Lower lobe of right lung (tissue), 2 donors: ENCODE results near the gene CD300A. TPM values are rescaled to one million over a fixed set of nuclear protein-coding genes. Genes with fewer than 3 reads are reported as not detected.

ENCODE experiments used
- ATAC-seq, 2 donors: fragments of 200-7000 bp; cut with Tn5 transposase; one replicate each; pipeline ENCODE4 v1.9.1; 2020 to 2022; ENCODE audit warnings: mild to moderate bottlenecking in 2 of 2, moderate library complexity in 2 of 2
- DNase-seq: peaks from one replicate; pipeline ENCODE4 v3.0.0-alpha.2; 2020
- H3K27ac ChIP-seq: fragments of 200-600 bp; one replicate; pipeline ENCODE4 v1.8.0; 2022
- H3K27me3 ChIP-seq: fragments of 200-600 bp; one replicate; pipeline ENCODE4 v1.8.0; 2022; ENCODE audit warnings: low read depth
- H3K36me3 ChIP-seq: fragments of 200-600 bp; one replicate; pipeline ENCODE4 v1.8.0; 2022; ENCODE audit warnings: mild to moderate bottlenecking
- H3K4me1 ChIP-seq: fragments of 200-600 bp; one replicate; pipeline ENCODE4 v1.8.0; 2022
- H3K4me3 ChIP-seq: fragments of 200-600 bp; one replicate; pipeline ENCODE4 v1.8.0; 2022; ENCODE audit warnings: mild to moderate bottlenecking
- H3K9me3 ChIP-seq: fragments of 200-600 bp; one replicate; pipeline ENCODE4 v1.8.0; 2022
- intact Hi-C: fragments of 100-400 bp; cut with DNase I; formaldehyde crosslinking; loops from one replicate; pipeline ENCODE4 v1.11.0; 2022
- total RNA-seq: library from RNA; stranded (reverse); fragmentation: NEBNext Ultra II Directional; extraction: Animal tissue kit (Norgen Biotek cat#: 25700); gene quantifications from one replicate; pipeline ENCODE4 v1.2.1, GENCODE V29; 2021
- TF ChIP-seq, protein P1 (sequence below): fragments of 200-600 bp; IDR thresholded peaks from one replicate; pipeline ENCODE4 v1.8.0; 2022; ENCODE audit warnings: antibody characterized with exemption, mild to moderate bottlenecking
- donor health status: DM: no; HTN: yes; CAD: no; lungs with severe emphysema.

The CD300A gene
- total RNA-seq, 1 donor from 2014 or later, result 27.8 TPM

DNA sequence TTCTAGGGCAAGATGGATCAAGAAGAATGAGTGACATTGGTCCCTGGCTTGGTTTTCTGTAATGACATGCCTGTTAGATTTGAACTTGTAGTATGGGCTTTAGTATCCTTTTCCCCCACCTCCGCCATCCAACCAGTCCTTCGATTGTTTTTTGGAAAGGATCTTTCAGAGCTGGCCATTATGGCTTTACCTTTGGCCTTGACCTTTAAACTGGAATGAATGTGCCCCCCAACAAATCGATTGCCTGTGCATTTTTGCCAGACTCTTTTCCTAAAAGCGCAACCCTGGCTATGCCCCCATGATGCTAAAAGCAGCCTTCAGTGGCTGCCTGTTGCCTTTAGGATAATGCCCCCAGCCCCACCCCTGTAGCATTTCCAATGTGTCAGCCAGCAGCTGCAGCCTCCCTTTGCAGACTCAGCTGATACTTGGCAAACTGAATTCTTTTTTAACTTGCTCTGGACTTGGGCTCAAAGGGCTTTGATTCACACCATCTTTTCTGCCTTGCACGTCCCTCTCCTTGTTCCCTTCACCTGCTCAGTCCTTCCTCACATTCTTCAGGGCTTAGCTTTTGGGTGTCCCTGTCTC, 30.6 kb upstream of the CD300A start:
- H3K4me1 ChIP-seq, result peaks cover 32% of the 10 kb centered on the region
- H3K36me3 ChIP-seq, result peaks cover 13% of the 10 kb centered on the region
- no peak overlapping the region for H3K4me3 ChIP-seq
- H3K9me3 ChIP-seq, result peaks cover 11% of the 10 kb centered on the region
- H3K27ac ChIP-seq, result no peak overlapping the region
- intact Hi-C loops, result no loop called here
- TF ChIP-seq, protein P1, sequence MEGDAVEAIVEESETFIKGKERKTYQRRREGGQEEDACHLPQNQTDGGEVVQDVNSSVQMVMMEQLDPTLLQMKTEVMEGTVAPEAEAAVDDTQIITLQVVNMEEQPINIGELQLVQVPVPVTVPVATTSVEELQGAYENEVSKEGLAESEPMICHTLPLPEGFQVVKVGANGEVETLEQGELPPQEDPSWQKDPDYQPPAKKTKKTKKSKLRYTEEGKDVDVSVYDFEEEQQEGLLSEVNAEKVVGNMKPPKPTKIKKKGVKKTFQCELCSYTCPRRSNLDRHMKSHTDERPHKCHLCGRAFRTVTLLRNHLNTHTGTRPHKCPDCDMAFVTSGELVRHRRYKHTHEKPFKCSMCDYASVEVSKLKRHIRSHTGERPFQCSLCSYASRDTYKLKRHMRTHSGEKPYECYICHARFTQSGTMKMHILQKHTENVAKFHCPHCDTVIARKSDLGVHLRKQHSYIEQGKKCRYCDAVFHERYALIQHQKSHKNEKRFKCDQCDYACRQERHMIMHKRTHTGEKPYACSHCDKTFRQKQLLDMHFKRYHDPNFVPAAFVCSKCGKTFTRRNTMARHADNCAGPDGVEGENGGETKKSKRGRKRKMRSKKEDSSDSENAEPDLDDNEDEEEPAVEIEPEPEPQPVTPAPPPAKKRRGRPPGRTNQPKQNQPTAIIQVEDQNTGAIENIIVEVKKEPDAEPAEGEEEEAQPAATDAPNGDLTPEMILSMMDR, result no peak
- DNase-seq (no peak), ATAC-seq (no peak)
- H3K27me3 ChIP-seq, result peaks cover 25% of the 10 kb centered on the region

DNA sequence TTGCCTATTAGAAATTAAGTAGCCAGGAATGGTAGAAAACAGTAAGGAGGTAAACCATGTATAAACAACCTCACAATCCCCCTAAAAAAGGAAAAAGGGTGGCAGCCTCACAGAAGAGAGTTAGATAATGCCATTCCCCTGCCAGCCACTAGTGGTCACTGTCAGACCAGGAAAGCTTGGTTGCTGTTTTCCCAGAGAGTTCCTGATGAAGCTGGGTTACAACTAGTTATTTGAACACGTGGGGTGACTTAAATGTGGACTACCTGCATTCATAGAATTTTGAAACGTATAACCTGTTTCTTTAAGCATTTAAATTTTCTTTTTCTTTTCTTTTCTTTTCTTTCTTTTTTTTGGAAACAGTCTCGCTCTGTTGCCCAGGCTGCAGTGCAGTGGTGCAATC, 28.7 kb upstream of the CD300A start:
- no peak for DNase-seq
- intact Hi-C loops, result no loop called here
- no peak for ATAC-seq
- peaks cover 11% of the 10 kb centered on the region for H3K9me3 ChIP-seq
- peaks cover 28% of the 10 kb centered on the region for H3K4me1 ChIP-seq
- H3K27me3 ChIP-seq, result peaks cover 7% of the 10 kb centered on the region
- H3K36me3 ChIP-seq, result peaks cover 13% of the 10 kb centered on the region
- no peak overlapping the region for H3K4me3 ChIP-seq
- H3K27ac ChIP-seq, result no peak overlapping the region
- TF ChIP-seq, protein P1, result peak; percentile 73

DNA sequence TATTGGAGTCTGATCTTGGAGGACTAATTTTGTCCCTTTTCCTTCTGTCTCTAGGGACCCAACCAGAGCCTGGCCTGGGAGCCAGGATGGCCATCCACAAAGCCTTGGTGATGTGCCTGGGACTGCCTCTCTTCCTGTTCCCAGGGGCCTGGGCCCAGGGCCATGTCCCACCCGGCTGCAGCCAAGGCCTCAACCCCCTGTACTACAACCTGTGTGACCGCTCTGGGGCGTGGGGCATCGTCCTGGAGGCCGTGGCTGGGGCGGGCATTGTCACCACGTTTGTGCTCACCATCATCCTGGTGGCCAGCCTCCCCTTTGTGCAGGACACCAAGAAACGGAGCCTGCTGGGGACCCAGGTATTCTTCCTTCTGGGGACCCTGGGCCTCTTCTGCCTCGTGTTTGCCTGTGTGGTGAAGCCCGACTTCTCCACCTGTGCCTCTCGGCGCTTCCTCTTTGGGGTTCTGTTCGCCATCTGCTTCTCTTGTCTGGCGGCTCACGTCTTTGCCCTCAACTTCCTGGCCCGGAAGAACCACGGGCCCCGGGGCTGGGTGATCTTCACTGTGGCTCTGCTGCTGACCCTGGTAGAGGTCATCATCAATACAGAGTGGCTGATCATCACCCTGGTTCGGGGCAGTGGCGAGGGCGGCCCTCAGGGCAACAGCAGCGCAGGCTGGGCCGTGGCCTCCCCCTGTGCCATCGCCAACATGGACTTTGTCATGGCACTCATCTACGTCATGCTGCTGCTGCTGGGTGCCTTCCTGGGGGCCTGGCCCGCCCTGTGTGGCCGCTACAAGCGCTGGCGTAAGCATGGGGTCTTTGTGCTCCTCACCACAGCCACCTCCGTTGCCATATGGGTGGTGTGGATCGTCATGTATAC, 26.5 kb upstream of the CD300A start:
- intact Hi-C loops, result no loop called here

DNA sequence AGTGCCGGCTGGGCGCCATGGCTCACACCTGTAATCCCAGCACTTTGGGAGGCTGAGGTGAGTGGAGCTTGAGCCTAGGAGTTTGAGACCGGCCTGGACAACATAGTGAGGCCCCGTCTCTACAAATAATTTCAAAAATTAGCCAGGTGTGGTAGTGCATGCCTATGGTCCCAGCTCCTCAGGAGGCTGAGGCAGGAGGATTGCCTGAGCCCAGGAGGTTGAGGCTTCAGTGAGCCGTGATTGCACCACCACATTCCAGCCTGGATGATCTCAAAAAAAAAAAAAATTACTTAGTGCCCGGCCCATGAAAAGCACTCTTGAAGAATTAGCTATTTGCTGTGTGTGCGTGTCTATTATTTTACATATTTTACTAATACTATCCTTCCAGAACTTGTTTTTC, 24.9 kb upstream of the CD300A start:
- TF ChIP-seq, protein P1, result no peak
- Histone ChIP-seq H3K36me3 (peaks cover 13% of the 10 kb centered on the region), H3K4me1 (peaks cover 48% of the 10 kb centered on the region), H3K27ac (no peak overlapping the region), H3K27me3 (no peaks in the 10 kb centered on the region), H3K9me3 (peaks cover 11% of the 10 kb centered on the region), H3K4me3 (no peak overlapping the region)
- intact Hi-C loops, result no loop called here
- ATAC-seq, result no peak
- no peak for DNase-seq

More for the DNA sequence above, 26.5 kb upstream of the CD300A start:
- no peaks in the 10 kb centered on the region for H3K27me3 ChIP-seq
- ATAC-seq (no peak), DNase-seq (no peak)
- peaks cover 13% of the 10 kb centered on the region for H3K36me3 ChIP-seq
- TF ChIP-seq, protein P1, result no peak
- H3K9me3 ChIP-seq, result peaks cover 11% of the 10 kb centered on the region
- H3K4me1 ChIP-seq, result peaks cover 43% of the 10 kb centered on the region
- H3K4me3 ChIP-seq, result no peak overlapping the region
- H3K27ac ChIP-seq, result no peak overlapping the region

DNA sequence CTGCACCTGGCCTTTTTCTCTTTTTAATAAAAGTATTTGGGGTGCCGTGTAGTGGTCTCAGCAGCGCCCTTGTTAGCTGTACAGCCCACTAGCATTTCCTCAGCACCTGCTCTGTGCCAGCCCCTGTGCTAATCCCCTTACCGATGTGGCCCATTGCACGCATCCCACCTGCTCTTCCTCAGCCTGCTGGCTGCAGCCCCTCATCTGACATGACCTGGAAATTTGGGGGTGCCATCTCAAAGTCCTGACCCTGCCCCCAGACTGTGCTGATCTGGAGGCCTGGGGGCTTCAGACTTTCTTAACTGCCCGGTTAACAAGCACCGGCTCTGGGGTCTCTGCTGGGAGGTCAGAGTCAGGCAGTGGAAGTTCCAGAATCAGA, 24.2 kb upstream of the CD300A start:
- Histone ChIP-seq H3K4me1 (peaks cover 54% of the 10 kb centered on the region), H3K4me3 (peak overlapping the region; percentile 40), H3K27ac (peak overlapping the region; percentile 89), H3K36me3 (peaks cover 13% of the 10 kb centered on the region), H3K27me3 (no peaks in the 10 kb centered on the region), H3K9me3 (peaks cover 11% of the 10 kb centered on the region)
- no peak for DNase-seq
- ATAC-seq, result no peak
- TF ChIP-seq, protein P1, result no peak
- intact Hi-C loops, result no loop called here
